Measurements from ENCODE around the gene TMCO4.
"Not testable (repeated sequence)": the region's sequence is repeated elsewhere in the genome, so short reads cannot be mapped to it uniquely, and the experiment has no call there.

TMCO4 gene

GRCh38 chr1:19809044-19809750 is 9.5 kb upstream of the TMCO4 start:
- DNase-seq (ENCODE audit: low read depth in 1 of 2, low spot score in 1 of 2) = no peak
- in situ Hi-C loops (cut with HindIII; ENCODE audit: low pct_unique_long_range_greater_than_20kb, low sequenced_read_pairs) = no loop called here

GRCh38 chr1:19808351-19808750 is 8.6 kb upstream of the TMCO4 start:
- no peak for DNase-seq (ENCODE audit: low read depth in 1 of 2, low spot score in 1 of 2)
- TF ChIP-seq JUND (IDR thresholded peaks at IDR 0.05; ENCODE audit: low read depth) = no peak
- in situ Hi-C loops (cut with HindIII; ENCODE audit: low pct_unique_long_range_greater_than_20kb, low sequenced_read_pairs) = no loop called here

More at GRCh38 chr1:19809044-19809750, 9.5 kb upstream of the TMCO4 start:
- TF ChIP-seq JUND (IDR thresholded peaks at IDR 0.05; ENCODE audit: low read depth) = no peak

GRCh38 chr1:19804831-19805251 is 5.1 kb upstream of the TMCO4 start:
- in situ Hi-C loops (cut with HindIII; ENCODE audit: low pct_unique_long_range_greater_than_20kb, low sequenced_read_pairs) = no loop called here
- no peak for TF ChIP-seq JUND (IDR thresholded peaks at IDR 0.05; ENCODE audit: low read depth)
- no peak for DNase-seq (ENCODE audit: low read depth in 1 of 2, low spot score in 1 of 2)

GRCh38 chr1:19802269-19802668 is 2.6 kb upstream of the TMCO4 start:
- no peak for DNase-seq (ENCODE audit: low read depth in 1 of 2, low spot score in 1 of 2)
- TF ChIP-seq JUND (IDR thresholded peaks at IDR 0.05; ENCODE audit: low read depth) = no peak
- in situ Hi-C loops (cut with HindIII; ENCODE audit: low pct_unique_long_range_greater_than_20kb, low sequenced_read_pairs) = no loop called here

- DNase-seq (ENCODE audit: low read depth in 1 of 2, low spot score in 1 of 2) = peak; percentile 22 to 38
- in situ Hi-C loops (cut with HindIII; ENCODE audit: low pct_unique_long_range_greater_than_20kb, low sequenced_read_pairs) = no loop called here
- TF ChIP-seq JUND (IDR thresholded peaks at IDR 0.05; ENCODE audit: low read depth) = no peak
Observed at GRCh38 chr1:19800076-19800804, 524 bp upstream of the TMCO4 start.

- no peak for DNase-seq (ENCODE audit: low read depth in 1 of 2, low spot score in 1 of 2)
- no peak for TF ChIP-seq JUND (IDR thresholded peaks at IDR 0.05; ENCODE audit: low read depth)
- in situ Hi-C loops (cut with HindIII; ENCODE audit: low pct_unique_long_range_greater_than_20kb, low sequenced_read_pairs) = no loop called here
Observed at GRCh38 chr1:19798486-19799229, 1.1 kb downstream of the TMCO4 start.

- DNase-seq (ENCODE audit: low read depth in 1 of 2, low spot score in 1 of 2) = no peak
- in situ Hi-C loops (cut with HindIII; ENCODE audit: low pct_unique_long_range_greater_than_20kb, low sequenced_read_pairs) = no loop called here
- TF ChIP-seq JUND (IDR thresholded peaks at IDR 0.05; ENCODE audit: low read depth) = no peak
Observed at GRCh38 chr1:19797827-19798226, 1.9 kb downstream of the TMCO4 start.

GRCh38 chr1:19794583-19794982 is 5.1 kb downstream of the TMCO4 start:
- no peak for DNase-seq (ENCODE audit: low read depth in 1 of 2, low spot score in 1 of 2)
- in situ Hi-C loops (cut with HindIII; ENCODE audit: low pct_unique_long_range_greater_than_20kb, low sequenced_read_pairs) = no loop called here
- TF ChIP-seq JUND (IDR thresholded peaks at IDR 0.05; ENCODE audit: low read depth) = no peak

- no peak for TF ChIP-seq JUND (IDR thresholded peaks at IDR 0.05; ENCODE audit: low read depth)
- no peak for DNase-seq (ENCODE audit: low read depth in 1 of 2, low spot score in 1 of 2)
- in situ Hi-C loops (cut with HindIII; ENCODE audit: low pct_unique_long_range_greater_than_20kb, low sequenced_read_pairs) = no loop called here
Observed at GRCh38 chr1:19793360-19794046, 6.2 kb downstream of the TMCO4 start.

- in situ Hi-C loops (cut with HindIII; ENCODE audit: low pct_unique_long_range_greater_than_20kb, low sequenced_read_pairs) = no loop called here
- DNase-seq (ENCODE audit: low read depth in 1 of 2, low spot score in 1 of 2) = no peak
Observed at GRCh38 chr1:19792237-19793002, 7.3 kb downstream of the TMCO4 start.

GRCh38 chr1:19790061-19790975 is 9.4 kb downstream of the TMCO4 start:
- DNase-seq (ENCODE audit: low read depth in 1 of 2, low spot score in 1 of 2); in situ Hi-C loops (cut with HindIII; ENCODE audit: low pct_unique_long_range_greater_than_20kb, low sequenced_read_pairs): not testable (repeated sequence)

More at GRCh38 chr1:19792237-19793002, 7.3 kb downstream of the TMCO4 start:
- TF ChIP-seq JUND (IDR thresholded peaks at IDR 0.05; ENCODE audit: low read depth) = no peak
